HG03439 (cell line): ENCODE results near the gene CLASP1.
"Not testable (repeated sequence)": the region's sequence is repeated elsewhere in the genome, so short reads cannot be mapped to it uniquely, and the experiment has no call there.

ENCODE experiments used
- ATAC-seq: cut with Tn5 transposase; IDR thresholded peaks from one replicate; pipeline ENCODE4 v1.9.1; 2021; ENCODE audit warnings: mild to moderate bottlenecking, moderate library complexity; ENCODE audit not compliant: unreplicated experiment

The CLASP1 gene

GRCh38 chr2:121438290-121438689, 211.0 kb downstream of the CLASP1 start:
- not testable (repeated sequence) for ATAC-seq

DNA sequence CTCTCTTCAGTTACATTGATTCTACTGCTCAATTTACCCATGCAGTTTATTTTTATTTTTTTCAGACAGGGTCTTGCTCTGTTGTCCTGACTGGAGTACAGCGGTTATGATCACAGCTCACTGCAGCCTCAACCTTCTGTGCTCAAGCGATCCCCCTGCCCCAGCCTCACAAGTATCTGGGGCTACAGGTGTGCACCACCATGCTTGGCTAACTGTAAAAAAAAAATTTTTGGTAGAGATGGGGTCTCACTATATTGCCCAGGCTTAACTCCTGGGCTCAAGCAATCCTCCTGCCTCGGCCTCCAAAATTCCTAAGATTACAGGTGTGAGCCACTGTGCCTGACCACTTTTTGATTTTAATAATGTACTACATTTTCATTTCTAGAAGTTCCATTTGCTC, 212.3 kb downstream of the CLASP1 start:
- no peak for ATAC-seq

GRCh38 chr2:121435790-121436189, 213.5 kb downstream of the CLASP1 start:
- ATAC-seq, result no peak

GRCh38 chr2:121431214-121431613, 218.0 kb downstream of the CLASP1 start:
- ATAC-seq, result no peak

- ATAC-seq, result no peak
Measured at GRCh38 chr2:121429927-121430520, 219.2 kb downstream of the CLASP1 start.

DNA sequence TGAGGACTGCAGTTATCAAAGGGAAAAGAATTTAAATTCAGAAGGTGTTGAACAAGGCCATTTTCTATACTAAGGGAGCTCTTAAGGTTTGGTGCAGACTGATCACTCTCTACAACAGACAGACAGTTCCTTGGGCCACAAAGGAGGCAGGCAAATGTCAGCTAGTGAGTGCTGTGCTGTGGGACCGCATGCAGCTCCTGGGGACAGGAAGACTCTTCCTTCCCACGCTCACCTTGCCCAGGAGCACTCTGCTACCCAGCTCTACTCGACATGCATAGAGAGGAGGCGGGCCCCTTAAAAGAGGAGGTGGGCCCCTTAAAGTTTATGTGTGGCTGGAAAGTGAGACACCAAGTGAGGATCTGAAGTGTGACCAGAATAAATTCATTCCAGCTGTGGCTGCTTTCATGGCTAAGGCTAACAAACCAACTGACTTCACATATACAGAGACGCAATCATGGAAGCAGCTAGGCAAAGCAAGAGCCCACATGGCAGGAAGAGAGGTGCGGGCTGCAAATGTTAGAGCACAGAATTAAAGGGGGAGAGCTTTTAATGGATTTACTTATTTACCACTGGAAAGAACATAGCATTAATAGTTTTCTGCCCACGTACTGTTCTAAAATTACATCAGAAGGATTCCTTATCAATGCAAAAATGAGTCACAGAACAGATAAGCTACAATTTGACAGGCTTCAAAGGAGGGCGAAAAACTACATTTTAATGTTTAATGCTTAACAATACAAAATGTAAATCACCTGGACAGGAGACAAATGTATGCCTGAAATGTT, 220.0 kb downstream of the CLASP1 start:
- ATAC-seq, result no peak

DNA sequence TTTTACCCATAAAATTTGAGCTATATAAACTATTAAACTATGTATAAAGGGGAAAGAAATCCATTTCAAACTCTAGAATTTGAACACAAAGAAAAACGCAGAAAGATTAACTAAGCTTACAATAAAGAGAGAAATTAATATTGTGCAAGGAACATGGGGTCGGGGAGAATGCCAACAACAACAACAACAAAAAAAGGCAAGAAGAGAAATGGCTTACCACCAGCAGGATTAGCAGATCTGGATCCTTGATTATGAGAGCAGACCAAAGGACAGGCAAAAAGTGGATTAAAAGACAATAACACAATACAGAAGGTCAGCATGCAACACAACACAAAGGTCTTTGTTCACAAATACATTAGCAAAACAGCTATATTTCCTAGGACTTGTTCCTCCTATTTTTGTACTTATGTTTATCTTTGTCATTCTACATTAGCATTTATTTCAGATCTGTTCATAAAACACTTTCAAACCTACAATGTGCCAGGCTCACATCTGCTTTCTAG, 222.0 kb downstream of the CLASP1 start:
- no peak for ATAC-seq

GRCh38 chr2:121420486-121420885, 228.8 kb downstream of the CLASP1 start:
- ATAC-seq, result no peak

GRCh38 chr2:121419081-121419699, 230.1 kb downstream of the CLASP1 start:
- ATAC-seq, result no peak

- ATAC-seq, result no peak
Measured at GRCh38 chr2:121418494-121419058, 230.7 kb downstream of the CLASP1 start.

GRCh38 chr2:121417826-121418225, 231.4 kb downstream of the CLASP1 start:
- no peak for ATAC-seq

GRCh38 chr2:121415727-121416126, 233.5 kb downstream of the CLASP1 start:
- no peak for ATAC-seq

DNA sequence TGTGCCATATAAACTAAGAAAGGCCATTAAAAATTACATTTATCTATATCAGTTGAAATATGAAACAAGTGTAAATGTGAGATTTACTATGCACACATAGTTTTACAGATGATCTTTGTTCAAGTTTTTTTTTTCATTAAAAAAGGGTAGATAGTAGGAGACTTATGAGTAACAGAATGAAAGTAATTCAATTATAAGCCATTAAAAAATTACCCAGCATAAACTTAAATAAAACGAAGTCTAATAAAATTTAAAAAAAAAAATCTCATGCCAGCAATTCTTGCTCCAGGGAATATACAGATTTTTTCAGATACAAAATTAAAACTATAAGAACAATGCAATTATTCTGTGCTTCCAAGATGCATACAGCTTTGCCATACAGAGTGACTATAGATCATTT, 236.9 kb downstream of the CLASP1 start:
- no peak for ATAC-seq

GRCh38 chr2:121409966-121410365, 239.3 kb downstream of the CLASP1 start:
- ATAC-seq, result no peak

- ATAC-seq, result no peak
Measured at GRCh38 chr2:121409388-121409787, 239.9 kb downstream of the CLASP1 start.

DNA sequence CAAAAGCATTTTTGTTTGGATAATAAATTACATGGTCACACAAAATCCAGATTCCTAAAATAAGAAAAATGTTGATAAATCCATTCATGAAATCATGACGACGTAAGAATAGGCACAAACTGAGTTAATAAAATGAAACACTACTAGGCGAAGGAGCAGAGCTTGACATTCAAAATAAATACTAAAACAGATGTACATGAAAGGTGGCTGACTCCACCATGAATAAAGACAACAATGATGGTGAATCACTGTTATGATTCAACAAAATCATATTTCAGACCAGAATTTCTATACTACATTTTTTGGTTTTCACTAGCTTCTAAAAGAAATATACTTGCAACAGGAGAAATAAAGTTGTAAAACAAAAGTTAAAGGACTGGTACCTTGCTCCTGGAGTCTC, 240.6 kb downstream of the CLASP1 start:
- ATAC-seq, result no peak

DNA sequence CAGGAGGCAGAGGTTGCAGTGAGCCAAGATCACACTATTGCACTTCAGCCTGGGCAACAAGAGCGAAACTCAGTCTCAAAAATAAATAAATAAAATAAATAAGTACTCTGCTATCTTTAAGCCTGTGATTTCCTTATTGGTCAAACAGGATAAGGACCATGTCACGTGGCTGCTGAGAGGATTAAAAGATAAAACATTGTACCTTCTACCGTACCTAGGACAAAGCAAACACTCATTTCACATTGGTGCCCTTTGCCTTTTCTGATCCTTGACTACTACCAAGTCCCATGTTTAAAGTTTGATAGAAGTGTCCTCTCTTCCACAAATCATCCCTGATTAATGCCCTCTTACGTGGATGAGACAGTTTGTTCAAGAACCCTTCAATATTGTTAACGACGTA, 244.0 kb downstream of the CLASP1 start:
- ATAC-seq, result no peak

GRCh38 chr2:121400201-121400600, 249.1 kb downstream of the CLASP1 start:
- no peak for ATAC-seq

GRCh38 chr2:121398853-121399252, 250.4 kb downstream of the CLASP1 start:
- no peak for ATAC-seq

DNA sequence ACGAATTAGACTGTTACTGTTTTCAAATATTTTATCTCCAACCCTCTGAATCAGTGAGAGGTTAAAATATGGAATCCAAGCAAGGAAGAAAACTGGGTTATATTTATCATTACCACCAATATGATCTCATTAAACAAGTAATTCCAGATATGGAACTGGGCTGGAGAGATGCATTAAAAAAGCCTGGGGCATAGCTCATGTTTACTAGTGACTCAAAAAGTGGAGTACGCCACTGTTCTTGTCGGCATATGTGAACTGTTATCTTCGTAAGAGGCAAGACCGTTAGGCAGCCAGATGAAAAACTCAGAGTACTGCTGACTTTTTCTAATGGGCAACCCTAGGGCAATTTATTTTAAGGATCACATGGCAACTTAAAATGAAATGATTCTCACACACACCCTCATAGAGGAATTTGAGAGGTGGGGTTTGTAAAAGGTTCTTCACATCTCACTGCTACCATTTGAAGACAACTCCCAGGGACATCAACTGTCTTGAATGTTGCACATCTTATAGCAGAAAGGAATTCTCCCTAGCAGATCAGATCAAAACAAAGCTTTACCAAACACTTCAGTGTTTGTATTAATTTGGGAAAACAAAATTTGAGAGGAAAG, 259.1 kb downstream of the CLASP1 start:
- ATAC-seq, result no peak

- ATAC-seq, result no peak
Measured at GRCh38 chr2:121388371-121388770, 260.9 kb downstream of the CLASP1 start.
